Uterus (tissue), 2 donors: ENCODE measurements around the gene TIMM10B.

Experiments used
- POLR2A ChIP-seq, 2 donors: fragments of 450-650 bp; IDR thresholded peaks; one replicate each; pipeline ENCODE4 v1.6.1; 2016; ENCODE audit warnings: antibody characterized with exemption in 2 of 2, mild to moderate bottlenecking in 1 of 2, moderate library complexity in 1 of 2
- TF ChIP-seq, protein P1 (sequence below), 4 experiments: fragments of 200-600 bp in 2 of 4; fragments of 450-650 bp in 2 of 4; sonication (generic) in 2 of 4; IDR thresholded peaks; one replicate each; pipeline ENCODE4 v1.5.1; 2016 to 2019; ENCODE audit warnings: antibody characterized with exemption in 4 of 4, mild to moderate bottlenecking in 2 of 4, moderate library complexity in 1 of 4

DNA sequence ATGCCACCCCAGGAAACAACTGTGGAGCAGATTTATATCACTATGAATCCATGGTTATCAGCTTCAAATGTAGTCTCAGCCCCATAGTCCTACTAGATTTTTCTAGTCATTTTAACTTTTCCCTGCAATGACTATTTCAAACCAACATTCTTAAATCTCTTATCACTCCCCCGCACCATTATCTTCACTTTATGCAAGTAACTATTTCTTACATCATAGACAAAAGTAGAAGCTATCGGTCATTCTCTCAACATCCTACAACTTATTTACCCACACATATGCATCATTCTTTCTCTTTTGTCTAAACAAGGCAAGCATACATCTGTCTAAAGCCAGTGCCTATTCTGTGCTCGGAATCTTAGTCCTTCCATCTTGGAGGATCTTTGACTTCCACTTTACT, 4.4 kb downstream of the TIMM10B start:
- TF ChIP-seq POLR2A (IDR thresholded peaks at IDR 0.05) = no peak
- TF ChIP-seq, protein P1, sequence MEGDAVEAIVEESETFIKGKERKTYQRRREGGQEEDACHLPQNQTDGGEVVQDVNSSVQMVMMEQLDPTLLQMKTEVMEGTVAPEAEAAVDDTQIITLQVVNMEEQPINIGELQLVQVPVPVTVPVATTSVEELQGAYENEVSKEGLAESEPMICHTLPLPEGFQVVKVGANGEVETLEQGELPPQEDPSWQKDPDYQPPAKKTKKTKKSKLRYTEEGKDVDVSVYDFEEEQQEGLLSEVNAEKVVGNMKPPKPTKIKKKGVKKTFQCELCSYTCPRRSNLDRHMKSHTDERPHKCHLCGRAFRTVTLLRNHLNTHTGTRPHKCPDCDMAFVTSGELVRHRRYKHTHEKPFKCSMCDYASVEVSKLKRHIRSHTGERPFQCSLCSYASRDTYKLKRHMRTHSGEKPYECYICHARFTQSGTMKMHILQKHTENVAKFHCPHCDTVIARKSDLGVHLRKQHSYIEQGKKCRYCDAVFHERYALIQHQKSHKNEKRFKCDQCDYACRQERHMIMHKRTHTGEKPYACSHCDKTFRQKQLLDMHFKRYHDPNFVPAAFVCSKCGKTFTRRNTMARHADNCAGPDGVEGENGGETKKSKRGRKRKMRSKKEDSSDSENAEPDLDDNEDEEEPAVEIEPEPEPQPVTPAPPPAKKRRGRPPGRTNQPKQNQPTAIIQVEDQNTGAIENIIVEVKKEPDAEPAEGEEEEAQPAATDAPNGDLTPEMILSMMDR (IDR thresholded peaks at IDR 0.05) = no peak
